HEK293 (cell line): ENCODE data around the gene DOCK7.

ENCODE experiments used
- CTCF ChIA-PET: fragments of 350-600 bp; formaldehyde crosslinking; extraction: SDS; loops from one replicate; lab custom pipeline; 2021; ENCODE audit warnings: antibody characterized with exemption; lab: Yijun Ruan, JAX
- POLR2A ChIA-PET: fragments of 300-600 bp; formaldehyde crosslinking; extraction: SDS; loops from one replicate; lab custom pipeline; 2020; ENCODE audit warnings: antibody characterized with exemption, inconsistent platforms; lab: Yijun Ruan, JAX
- H3K27ac ChIP-seq: fragments of 200-500 bp; sonication (Bioruptor generic); 2 replicates; pipeline ENCODE4 v1.5.1; 2014; ENCODE audit warnings: low read depth, low read length, control low read depth, inconsistent platforms; ENCODE audit errors: extremely low read depth
- H3K36me3 ChIP-seq, 2 experiments: fragments of 200-500 bp in 1 of 2; sonication (Bioruptor generic) in 1 of 2; 1 replicate in 1 of 2; 2 replicates in 1 of 2; pipeline ENCODE4 v1.5.1; 2014 to 2017; ENCODE audit warnings: inconsistent platforms in 2 of 2, low read length in 2 of 2; ENCODE audit not compliant: control insufficient read depth in 2 of 2, insufficient read depth in 1 of 2
- H3K4me1 ChIP-seq: fragments of 200-500 bp; sonication (Bioruptor generic); 2 replicates; pipeline ENCODE4 v1.5.1; 2014; ENCODE audit warnings: mild to moderate bottlenecking, low read length, inconsistent platforms; ENCODE audit not compliant: control insufficient read depth, insufficient read depth
- H3K4me3 ChIP-seq: 2 replicates; pipeline ENCODE4 v1.5.1; 2011; ENCODE audit warnings: low read depth, mild to moderate bottlenecking, control low read depth, low read length, moderate library complexity
- H3K9me3 ChIP-seq: fragments of 200-500 bp; sonication (Bioruptor generic); 2 replicates; pipeline ENCODE4 v1.5.1; 2014; ENCODE audit warnings: low read depth, low read length, inconsistent platforms; ENCODE audit not compliant: control insufficient read depth, insufficient read depth
- FEZF1 ChIP-seq: fragments of 450-650 bp; formaldehyde crosslinking; IDR thresholded peaks from 2 replicates; pipeline ENCODE4 v1.5.1; 2016; ENCODE audit warnings: missing biosample characterization, missing genetic modification characterization
- HOXC10 ChIP-seq: sonication (generic); formaldehyde crosslinking; IDR thresholded peaks from 2 replicates; pipeline ENCODE4 v1.8.1; 2023; ENCODE audit warnings: mild to moderate bottlenecking, missing genetic modification reagents
- KLF16 ChIP-seq: fragments of 450-650 bp; formaldehyde crosslinking; IDR thresholded peaks from 2 replicates; pipeline ENCODE4 v1.5.1; 2017; ENCODE audit warnings: missing biosample characterization, missing genetic modification characterization
- KLF9 ChIP-seq: fragments of 450-650 bp; formaldehyde crosslinking; IDR thresholded peaks from 2 replicates; pipeline ENCODE4 v1.5.1; 2016; ENCODE audit warnings: missing biosample characterization, missing genetic modification characterization, low read depth
- OVOL3 ChIP-seq: fragments of 450-650 bp; formaldehyde crosslinking; IDR thresholded peaks from 2 replicates; pipeline ENCODE4 v1.5.1; 2016; ENCODE audit warnings: missing biosample characterization, missing genetic modification characterization
- PBX3 ChIP-seq: sonication (generic); formaldehyde crosslinking; IDR thresholded peaks from 2 replicates; pipeline ENCODE4 v1.8.1; 2022; ENCODE audit warnings: mild to moderate bottlenecking, moderate library complexity, missing genetic modification reagents
- SP7 ChIP-seq: fragments of 450-650 bp; formaldehyde crosslinking; IDR thresholded peaks from 2 replicates; pipeline ENCODE4 v1.5.1; 2016; ENCODE audit warnings: missing biosample characterization, missing genetic modification characterization
- TRIM28 ChIP-seq: IDR thresholded peaks from 2 replicates; pipeline ENCODE4 v1.6.1; 2011; ENCODE audit warnings: low read length, control low read depth, borderline replicate concordance
- YY1 ChIP-seq: fragments of 450-650 bp; formaldehyde crosslinking; IDR thresholded peaks from 2 replicates; pipeline ENCODE4 v1.5.1; 2018; ENCODE audit warnings: missing biosample characterization, missing genetic modification characterization
- ZBTB26 ChIP-seq: fragments of 450-650 bp; formaldehyde crosslinking; optimal IDR thresholded peaks from 2 replicates; pipeline ENCODE3; 2016; ENCODE audit warnings: missing biosample characterization, mild to moderate bottlenecking, missing genetic modification characterization
- ZFP69B ChIP-seq: fragments of 450-650 bp; formaldehyde crosslinking; IDR thresholded peaks from 2 replicates; pipeline ENCODE4 v1.5.1; 2016; ENCODE audit warnings: missing biosample characterization, missing genetic modification characterization
- ZNF10 ChIP-seq: fragments of 450-650 bp; formaldehyde crosslinking; IDR thresholded peaks from 2 replicates; pipeline ENCODE4 v1.5.1; 2017; ENCODE audit warnings: missing biosample characterization, missing genetic modification characterization
- ZNF132 ChIP-seq: fragments of 450-650 bp; formaldehyde crosslinking; IDR thresholded peaks from 2 replicates; pipeline ENCODE4 v1.5.1; 2017; ENCODE audit warnings: missing biosample characterization, missing genetic modification characterization, borderline replicate concordance
- ZNF169 ChIP-seq: fragments of 450-650 bp; formaldehyde crosslinking; IDR thresholded peaks from 2 replicates; pipeline ENCODE4 v1.5.1; 2016; ENCODE audit warnings: missing biosample characterization, missing genetic modification characterization
- ZNF214 ChIP-seq: fragments of 450-650 bp; formaldehyde crosslinking; IDR thresholded peaks from 2 replicates; pipeline ENCODE4 v1.5.1; 2017; ENCODE audit warnings: missing biosample characterization, mild to moderate bottlenecking, missing genetic modification characterization, borderline replicate concordance
- ZNF23 ChIP-seq: fragments of 450-650 bp; formaldehyde crosslinking; IDR thresholded peaks from 2 replicates; pipeline ENCODE4 v1.5.1; 2016; ENCODE audit warnings: missing biosample characterization, missing genetic modification characterization, borderline replicate concordance
- ZNF274 ChIP-seq, 2 experiments: fragments of 200-500 bp in 1 of 2; fragments of 450-650 bp in 1 of 2; sonication (Bioruptor generic) in 1 of 2; formaldehyde crosslinking in 1 of 2; IDR thresholded peaks; 2 replicates each; pipeline versions ENCODE4 v1.5.1 to v1.6.1; 2014 to 2016; ENCODE audit warnings: borderline replicate concordance in 1 of 2, inconsistent platforms in 1 of 2, low read length in 1 of 2, missing biosample characterization in 1 of 2, missing genetic modification characterization in 1 of 2
- ZNF366 ChIP-seq: fragments of 450-650 bp; formaldehyde crosslinking; conservative IDR thresholded peaks from 2 replicates; pipeline ENCODE4 v1.5.1; 2016; ENCODE audit warnings: missing biosample characterization, missing genetic modification characterization
- ZNF404 ChIP-seq: fragments of 450-650 bp; formaldehyde crosslinking; IDR thresholded peaks from 2 replicates; pipeline ENCODE4 v1.5.1; 2017; ENCODE audit warnings: missing biosample characterization, missing genetic modification characterization
- ZNF585B ChIP-seq: fragments of 450-650 bp; formaldehyde crosslinking; IDR thresholded peaks from 2 replicates; pipeline ENCODE4 v1.5.1; 2016; ENCODE audit warnings: missing biosample characterization, missing genetic modification characterization
- ZNF610 ChIP-seq: fragments of 450-650 bp; formaldehyde crosslinking; IDR thresholded peaks from 2 replicates; pipeline ENCODE4 v1.5.1; 2016; ENCODE audit warnings: missing biosample characterization, missing genetic modification characterization, borderline replicate concordance
- ZNF843 ChIP-seq: fragments of 450-650 bp; formaldehyde crosslinking; IDR thresholded peaks from 2 replicates; pipeline ENCODE4 v1.5.1; 2016; ENCODE audit warnings: missing biosample characterization, missing genetic modification characterization
- TF ChIP-seq, protein P1 (sequence below): fragments of 450-650 bp; formaldehyde crosslinking; IDR thresholded peaks from 2 replicates; pipeline ENCODE4 v1.5.1; 2016; ENCODE audit warnings: missing biosample characterization, missing genetic modification characterization
- TF ChIP-seq, protein P2 (sequence below): fragments of 450-650 bp; formaldehyde crosslinking; IDR thresholded peaks from 2 replicates; pipeline ENCODE4 v1.5.1; 2016; ENCODE audit warnings: missing biosample characterization, missing genetic modification characterization
- TF ChIP-seq, protein P3 (sequence below): fragments of 450-650 bp; IDR thresholded peaks from 2 replicates; pipeline ENCODE4 v1.5.1; 2018; ENCODE audit warnings: missing biosample characterization, missing genetic modification characterization

The DOCK7 gene

GRCh38 chr1:62561306-62561705 lies 126.9 kb downstream of the DOCK7 start (continued):
- TF ChIP-seq ZNF585B, result no peak
- no peak for TF ChIP-seq ZNF169 (tag by site-specific recombination)
- TF ChIP-seq, protein P1, sequence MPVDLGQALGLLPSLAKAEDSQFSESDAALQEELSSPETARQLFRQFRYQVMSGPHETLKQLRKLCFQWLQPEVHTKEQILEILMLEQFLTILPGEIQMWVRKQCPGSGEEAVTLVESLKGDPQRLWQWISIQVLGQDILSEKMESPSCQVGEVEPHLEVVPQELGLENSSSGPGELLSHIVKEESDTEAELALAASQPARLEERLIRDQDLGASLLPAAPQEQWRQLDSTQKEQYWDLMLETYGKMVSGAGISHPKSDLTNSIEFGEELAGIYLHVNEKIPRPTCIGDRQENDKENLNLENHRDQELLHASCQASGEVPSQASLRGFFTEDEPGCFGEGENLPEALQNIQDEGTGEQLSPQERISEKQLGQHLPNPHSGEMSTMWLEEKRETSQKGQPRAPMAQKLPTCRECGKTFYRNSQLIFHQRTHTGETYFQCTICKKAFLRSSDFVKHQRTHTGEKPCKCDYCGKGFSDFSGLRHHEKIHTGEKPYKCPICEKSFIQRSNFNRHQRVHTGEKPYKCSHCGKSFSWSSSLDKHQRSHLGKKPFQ (tag by site-specific recombination), result no peak
- TF ChIP-seq ZFP69B (tag by site-specific recombination), result no peak
- TF ChIP-seq OVOL3 (tag by site-specific recombination), result no peak
- TF ChIP-seq PBX3, result no peak
- TF ChIP-seq TRIM28, result no peak
- no peak for TF ChIP-seq SP7 (tag by site-specific recombination)

DNA sequence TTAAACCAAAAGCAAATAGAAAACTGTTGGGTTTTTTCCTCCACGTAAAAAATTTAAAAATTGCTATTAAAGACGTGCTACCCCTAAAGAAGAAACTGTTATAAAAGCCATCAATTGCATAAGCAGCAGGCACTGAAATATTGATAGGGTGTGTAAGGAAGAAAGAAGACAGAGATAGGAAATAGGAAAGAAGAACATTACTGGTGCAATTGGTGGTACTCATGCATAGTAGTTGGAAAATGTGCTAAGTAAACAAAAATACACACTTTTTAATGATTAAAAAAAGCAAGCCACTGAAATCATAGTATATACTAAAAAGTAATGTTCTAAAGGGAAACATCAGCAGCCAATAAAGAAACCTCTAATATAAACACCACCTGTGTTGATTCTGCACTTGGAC lies 143.6 kb downstream of the DOCK7 start:
- peaks cover 0 to 4% of the 10 kb centered on the region in 2 experiments; a peak in 1 of 3 replicates for H3K36me3 ChIP-seq
- no peak overlapping the region for H3K27ac ChIP-seq
- TF ChIP-seq YY1 (no peak), ZNF10 (tag by site-specific recombination) (no peak), ZNF610 (tag by site-specific recombination) (no peak), ZBTB26 (tag by site-specific recombination) (no peak), ZNF214 (tag by site-specific recombination) (no peak), HOXC10 (CRISPR knock-in tag) (no peak), ZNF366 (tag by site-specific recombination) (no peak), PBX3 (no peak), ZNF404 (no peak), KLF9 (tag by site-specific recombination) (no peak), KLF16 (no peak), ZNF23 (tag by site-specific recombination) (no peak), ZNF274 (IDR thresholded peaks at IDR 0.05; ENCODE audit: low read length) (no peak), ZNF274 (tag by site-specific recombination; IDR thresholded peaks at IDR 0.05; ENCODE audit: borderline replicate concordance) (no peak), ZNF132 (tag by site-specific recombination) (no peak), FEZF1 (tag by site-specific recombination) (no peak), ZNF843 (no peak)
- TF ChIP-seq, protein P2, sequence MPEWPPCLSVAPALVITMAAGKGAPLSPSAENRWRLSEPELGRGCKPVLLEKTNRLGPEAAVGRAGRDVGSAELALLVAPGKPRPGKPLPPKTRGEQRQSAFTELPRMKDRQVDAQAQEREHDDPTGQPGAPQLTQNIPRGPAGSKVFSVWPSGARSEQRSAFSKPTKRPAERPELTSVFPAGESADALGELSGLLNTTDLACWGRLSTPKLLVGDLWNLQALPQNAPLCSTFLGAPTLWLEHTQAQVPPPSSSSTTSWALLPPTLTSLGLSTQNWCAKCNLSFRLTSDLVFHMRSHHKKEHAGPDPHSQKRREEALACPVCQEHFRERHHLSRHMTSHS (tag by site-specific recombination), result no peak
- TF ChIP-seq, protein P3, sequence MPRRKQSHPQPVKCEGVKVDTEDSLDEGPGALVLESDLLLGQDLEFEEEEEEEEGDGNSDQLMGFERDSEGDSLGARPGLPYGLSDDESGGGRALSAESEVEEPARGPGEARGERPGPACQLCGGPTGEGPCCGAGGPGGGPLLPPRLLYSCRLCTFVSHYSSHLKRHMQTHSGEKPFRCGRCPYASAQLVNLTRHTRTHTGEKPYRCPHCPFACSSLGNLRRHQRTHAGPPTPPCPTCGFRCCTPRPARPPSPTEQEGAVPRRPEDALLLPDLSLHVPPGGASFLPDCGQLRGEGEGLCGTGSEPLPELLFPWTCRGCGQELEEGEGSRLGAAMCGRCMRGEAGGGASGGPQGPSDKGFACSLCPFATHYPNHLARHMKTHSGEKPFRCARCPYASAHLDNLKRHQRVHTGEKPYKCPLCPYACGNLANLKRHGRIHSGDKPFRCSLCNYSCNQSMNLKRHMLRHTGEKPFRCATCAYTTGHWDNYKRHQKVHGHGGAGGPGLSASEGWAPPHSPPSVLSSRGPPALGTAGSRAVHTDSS (tag by site-specific recombination), result no peak
- TF ChIP-seq, all 188 proteins: peak for 0
- no peak overlapping the region for H3K4me3 ChIP-seq
- H3K4me1 ChIP-seq, result no peaks in the 10 kb centered on the region
- CTCF ChIA-PET, result no interaction called here
- H3K9me3 ChIP-seq, result no peaks in the 10 kb centered on the region
- POLR2A ChIA-PET, result no interaction called here
